Activated T-helper 1 cell treated with anti-CD3 and anti-CD28 coated beads, Interleukin-2, amount 50 U/mL, for 16 hours (primary cell): Measurements from ENCODE around the gene OR4D10.

ENCODE experiments used
- DNase-seq, 2 donors: peaks; one replicate each; pipeline ENCODE4 v3.0.0-alpha.2; 2020; ENCODE audit warnings: low read depth in 1 of 2, low spot score in 1 of 2

Gene OR4D10

GRCh38 chr11:59523541-59523940 lies 50.4 kb downstream of the OR4D10 start:
- DNase-seq, result no peak

GRCh38 chr11:59528711-59529110 lies 55.6 kb downstream of the OR4D10 start:
- DNase-seq, result no peak
